Adrenal gland (tissue), 12 donors: Measurements from ENCODE around the gene IL36A. TPM values are rescaled to one million over a fixed set of nuclear protein-coding genes. Genes with fewer than 3 reads are reported as not detected.

Source experiments
- DNase-seq, 7 donors: peaks; one replicate each; pipeline ENCODE4 v3.0.0-alpha.2; 2019 to 2020
- H3K27ac ChIP-seq, 5 donors: fragments of 200-600 bp; sonication (generic) in 4 of 5; 1 replicate in 3 of 5; 2 replicates in 2 of 5; pipeline versions ENCODE4 v1.5.1 to v1.8.0; 2016 to 2020; ENCODE audit warnings: mild to moderate bottlenecking in 1 of 5
- H3K27me3 ChIP-seq: fragments of 200-600 bp; 2 replicates; pipeline ENCODE4 v1.8.0; 2021
- H3K36me3 ChIP-seq, 2 donors: fragments of 200-600 bp; replicated peaks in 1 of 2; 1 replicate in 1 of 2; 2 replicates in 1 of 2; pipeline versions ENCODE4 v1.5.1 to v1.8.0; 2018 to 2022
- H3K4me1 ChIP-seq, 2 donors: fragments of 200-600 bp; replicated peaks in 1 of 2; 1 replicate in 1 of 2; 2 replicates in 1 of 2; pipeline versions ENCODE4 v1.5.1 to v1.8.0; 2018 to 2021
- H3K4me3 ChIP-seq, 4 donors: fragments of 200-600 bp; sonication (generic) in 3 of 4; one replicate each; pipeline ENCODE4 v1.5.1; 2016 to 2018
- H3K9me3 ChIP-seq, 3 donors: fragments of 200-600 bp; sonication (generic) in 1 of 3; replicated peaks in 1 of 3; 1 replicate in 2 of 3; 2 replicates in 1 of 3; pipeline versions ENCODE4 v1.5.1 to v1.8.0; 2016 to 2021
- POLR2A ChIP-seq, 2 donors: fragments of 450-650 bp; IDR thresholded peaks; one replicate each; pipeline ENCODE4 v1.6.1; 2017; ENCODE audit warnings: antibody characterized with exemption in 2 of 2, mild to moderate bottlenecking in 2 of 2, moderate library complexity in 1 of 2
- WGBS, 4 donors: extraction: QIAGEN DNeasy Blood & Tissue Kit in 2 of 4; methylation state at CpG; one replicate each; pipeline versions ENCODE4 v1.1.5 to v1.1.7; 2013 to 2017; 5-methylcytosine and 5-hydroxymethylcytosine counted together
- intact Hi-C, 2 donors: fragments of 100-400 bp; cut with DNase I; formaldehyde crosslinking; loops; one replicate each; pipeline versions ENCODE4 v1.14.1 to v1.15.0; 2022 to 2023
- polyA plus RNA-seq, 3 donors: library from polyadenylated mRNA; stranded (reverse); fragments of 200-250 nt in 2 of 3; fragments of 350-450 nt in 1 of 3; fragmentation: Illumina TruSeq in 1 of 3; extraction: RNeasy Lipid Tissue Mini Kit (QIAGEN cat#74804) in 1 of 3; gene quantifications; one replicate each; pipeline ENCODE4 v1.2.3, GENCODE V29; 2013 to 2014
- total RNA-seq, 9 donors: library from RNA; depleted of rRNA in 4 of 9; stranded (reverse); fragments of >200 nt in 4 of 9; fragments of 120-200 nt in 1 of 9; fragmentation: NEBNext Ultra II Directional in 1 of 9; extraction: Animal tissue kit (Norgen Biotek cat#: 25700) in 1 of 9; gene quantifications; one replicate each; pipeline versions ENCODE4 v1.1.0 to v1.2.4, GENCODE V29; 2013 to 2023
- TF ChIP-seq, protein P1 (sequence below), 6 experiments: fragments of 450-650 bp in 4 of 6; fragments of 200-600 bp in 2 of 6; sonication (generic) in 1 of 6; IDR thresholded peaks; 1 replicate in 5 of 6; 2 replicates in 1 of 6; pipeline versions ENCODE4 v1.5.1 to v1.8.0; 2016 to 2021; ENCODE audit warnings: antibody characterized with exemption in 6 of 6, mild to moderate bottlenecking in 2 of 6, moderate library complexity in 1 of 6
- donor health status: healthy with polysubstance abuse.
- donor health status: Bipolar disorder and iron deficiency.
- donor health status: DM: yes; HTN: yes; CAD: no.
- donor health status: DM: no; HTN: no; CAD: no.
- donor health status: DM: no; HTN: no; CAD: no.
- donor health status: DM: yes; HTN: yes; CAD: no.

Gene IL36A
- total and polyA plus RNA-seq, 12 donors, result not detected

DNA sequence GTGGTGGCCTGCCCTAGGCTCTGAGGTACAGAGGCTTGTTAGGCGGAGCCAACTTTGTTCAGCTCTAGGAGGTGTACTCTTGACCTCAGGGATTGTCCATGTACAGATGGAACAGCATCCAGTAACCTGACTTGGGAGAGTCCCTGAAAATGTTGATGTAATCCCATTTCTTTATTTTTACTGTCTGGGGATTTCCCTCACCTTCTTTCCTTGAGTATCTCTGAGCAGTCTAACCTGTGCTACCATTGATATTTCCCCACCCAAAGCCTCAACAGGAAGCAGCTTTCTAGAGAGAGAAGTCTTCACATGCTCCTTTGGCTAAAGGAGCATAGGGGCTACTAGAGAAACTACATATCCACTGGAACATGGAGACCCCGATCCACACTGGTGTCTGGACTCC, 10.4 kb downstream of the IL36A start:
- Histone ChIP-seq H3K36me3 (no peaks in the 10 kb centered on the region), H3K27ac (no peak overlapping the region), H3K27me3 (peaks cover 6% of the 10 kb centered on the region), H3K4me1 (no peaks in the 10 kb centered on the region), H3K9me3 (no peaks in the 10 kb centered on the region), H3K4me3 (no peak overlapping the region)
- 78 to 87% (median 83%) methylated on average over 2 of the region's 2 CpGs for WGBS, 4 donors
- no peak for DNase-seq
- intact Hi-C loops, result no loop called here
- TF ChIP-seq, protein P1, sequence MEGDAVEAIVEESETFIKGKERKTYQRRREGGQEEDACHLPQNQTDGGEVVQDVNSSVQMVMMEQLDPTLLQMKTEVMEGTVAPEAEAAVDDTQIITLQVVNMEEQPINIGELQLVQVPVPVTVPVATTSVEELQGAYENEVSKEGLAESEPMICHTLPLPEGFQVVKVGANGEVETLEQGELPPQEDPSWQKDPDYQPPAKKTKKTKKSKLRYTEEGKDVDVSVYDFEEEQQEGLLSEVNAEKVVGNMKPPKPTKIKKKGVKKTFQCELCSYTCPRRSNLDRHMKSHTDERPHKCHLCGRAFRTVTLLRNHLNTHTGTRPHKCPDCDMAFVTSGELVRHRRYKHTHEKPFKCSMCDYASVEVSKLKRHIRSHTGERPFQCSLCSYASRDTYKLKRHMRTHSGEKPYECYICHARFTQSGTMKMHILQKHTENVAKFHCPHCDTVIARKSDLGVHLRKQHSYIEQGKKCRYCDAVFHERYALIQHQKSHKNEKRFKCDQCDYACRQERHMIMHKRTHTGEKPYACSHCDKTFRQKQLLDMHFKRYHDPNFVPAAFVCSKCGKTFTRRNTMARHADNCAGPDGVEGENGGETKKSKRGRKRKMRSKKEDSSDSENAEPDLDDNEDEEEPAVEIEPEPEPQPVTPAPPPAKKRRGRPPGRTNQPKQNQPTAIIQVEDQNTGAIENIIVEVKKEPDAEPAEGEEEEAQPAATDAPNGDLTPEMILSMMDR (IDR thresholded peaks at IDR 0.05), result no peak

GRCh38 chr2:113018509-113018908, 13.2 kb downstream of the IL36A start:
- Histone ChIP-seq H3K27ac (no peak overlapping the region), H3K4me3 (no peak overlapping the region), H3K9me3 (no peaks in the 10 kb centered on the region), H3K27me3 (peaks cover 6% of the 10 kb centered on the region), H3K4me1 (no peaks in the 10 kb centered on the region), H3K36me3 (no peaks in the 10 kb centered on the region)
- intact Hi-C loops, result no loop called here
- no peak for TF ChIP-seq POLR2A (IDR thresholded peaks at IDR 0.05)
- TF ChIP-seq, protein P1 (IDR thresholded peaks at IDR 0.05), result no peak
- no peak for DNase-seq
- WGBS, 4 donors, result 61 to 85% (median 77%) methylated on average over 3 of the region's 3 CpGs

DNA sequence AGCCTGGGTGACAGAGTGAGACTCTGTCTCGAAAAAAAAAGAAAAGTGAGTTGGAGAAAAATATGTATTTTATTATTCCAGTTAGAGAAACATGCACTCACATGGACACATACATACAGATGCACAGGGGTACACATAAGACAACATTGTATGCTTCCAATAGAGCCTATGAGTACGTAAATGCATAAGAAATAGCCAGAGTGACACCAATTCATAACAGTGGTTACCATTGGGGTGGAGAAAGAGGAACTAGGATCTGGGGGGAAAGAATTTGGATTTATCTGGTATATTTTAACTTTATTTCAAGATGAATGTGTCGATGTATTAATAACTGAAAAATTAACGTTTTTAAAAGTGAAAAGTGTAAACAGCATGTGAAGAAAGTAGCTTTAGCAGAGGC, 16.1 kb downstream of the IL36A start:
- intact Hi-C loops, result no loop called here
- Histone ChIP-seq H3K36me3 (no peaks in the 10 kb centered on the region), H3K4me1 (no peaks in the 10 kb centered on the region), H3K27ac (no peak overlapping the region), H3K9me3 (no peaks in the 10 kb centered on the region), H3K27me3 (no peaks in the 10 kb centered on the region), H3K4me3 (no peak overlapping the region)
- 44 to 63% (median 51%) methylated on average over 4 of the region's 4 CpGs for WGBS, 4 donors
- no peak for DNase-seq
- TF ChIP-seq POLR2A (IDR thresholded peaks at IDR 0.05), result no peak
- TF ChIP-seq, protein P1 (IDR thresholded peaks at IDR 0.05), result no peak

DNA sequence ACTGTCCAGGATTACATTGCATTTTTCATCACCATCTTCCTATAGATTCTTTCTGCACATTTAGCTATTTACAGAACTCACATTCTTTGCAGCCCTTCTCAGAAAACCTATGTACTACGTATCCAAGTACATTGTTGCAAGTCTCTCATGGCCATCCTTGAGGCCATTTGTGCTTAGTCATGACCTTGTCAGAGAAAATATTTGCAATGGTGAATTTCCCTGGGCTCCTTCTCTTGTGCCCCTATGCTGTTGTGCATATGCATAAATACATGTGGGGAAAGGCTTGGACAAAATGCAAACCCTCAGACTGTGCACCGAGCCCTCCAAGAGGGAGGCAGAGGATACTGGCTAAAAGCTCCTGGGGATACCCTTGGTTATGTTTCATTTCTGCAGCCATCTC, 19.5 kb downstream of the IL36A start:
- Histone ChIP-seq H3K27ac (no peak overlapping the region), H3K4me3 (no peak overlapping the region), H3K27me3 (no peaks in the 10 kb centered on the region), H3K36me3 (no peaks in the 10 kb centered on the region), H3K9me3 (no peaks in the 10 kb centered on the region), H3K4me1 (no peaks in the 10 kb centered on the region)
- TF ChIP-seq POLR2A (IDR thresholded peaks at IDR 0.05), result no peak
- TF ChIP-seq, protein P1 (IDR thresholded peaks at IDR 0.05), result no peak
- WGBS, 4 donors, result 62 to 71% (median 66%) methylated on average over 2 of the region's 2 CpGs
- no peak for DNase-seq
- intact Hi-C loops, result no loop called here
